ENCODE results near the gene TTC9B.

DNA sequence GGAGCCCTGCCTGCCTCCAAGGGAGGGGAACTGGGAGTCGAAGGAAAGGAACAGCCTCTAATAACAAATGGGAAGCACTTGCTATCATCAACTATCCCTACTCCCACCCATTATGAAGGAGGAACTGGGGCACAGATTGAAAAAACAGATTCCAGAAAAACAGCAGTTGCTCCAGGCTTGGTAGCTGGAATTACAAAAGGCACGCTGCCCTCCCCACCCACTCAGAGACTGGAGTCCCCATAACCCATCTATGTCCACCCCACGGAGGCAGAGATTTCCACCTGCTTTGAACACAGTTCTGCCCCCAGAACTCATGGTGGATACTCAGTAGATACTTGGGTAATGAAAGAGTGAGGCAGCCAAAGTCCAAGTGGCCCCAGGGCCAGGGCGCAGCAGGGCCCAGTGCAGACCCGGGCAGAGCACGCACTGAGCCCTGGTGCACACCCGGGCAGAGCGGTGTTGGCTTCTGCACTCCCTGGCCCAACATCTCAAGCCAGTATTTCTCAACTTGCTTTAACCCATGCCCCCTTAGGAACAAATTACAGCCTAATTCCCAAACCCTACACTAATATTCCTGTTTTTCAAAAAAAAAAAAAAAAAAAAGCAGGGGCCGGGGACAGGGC is 27.4 kb upstream of the TTC9B start:
- no peak for TF ChIP-seq EZH2 (IDR thresholded peaks at IDR 0.05; ENCODE audit: insufficient read depth, poor library complexity, severe bottlenecking)
- no peak for TF ChIP-seq EZH2phosphoT487 (IDR thresholded peaks at IDR 0.05; ENCODE audit: insufficient read depth, low read depth)
